Measurements from ENCODE around the gene KIR3DL1.
"Not testable (repeated sequence)": the region's sequence is repeated elsewhere in the genome, so short reads cannot be mapped to it uniquely, and the experiment has no call there.

KIR3DL1 gene

DNA sequence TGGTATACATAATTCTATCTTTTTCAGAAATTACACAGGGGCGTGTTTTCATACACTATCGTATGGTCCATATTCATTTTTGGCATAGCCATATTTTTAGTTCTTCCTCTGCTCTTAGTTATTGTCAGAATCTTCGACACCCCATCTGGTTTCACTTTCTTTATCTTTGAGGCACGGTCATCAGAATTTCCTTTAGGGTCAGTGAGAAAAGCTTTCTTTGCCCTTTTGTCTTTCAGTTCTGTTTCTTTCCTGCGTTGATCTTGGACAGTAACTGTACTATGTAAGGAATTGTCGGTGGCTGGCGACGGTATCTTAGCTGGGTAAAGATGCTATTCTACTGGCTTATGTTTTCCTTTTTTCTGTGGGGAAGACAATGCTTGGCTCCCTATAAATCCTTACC is 23.5 kb upstream of the KIR3DL1 start:
- Mint-ChIP-seq H3K36me3 (no peaks in the 10 kb centered on the region), H3K27ac (peak overlapping the region; percentile 63)

DNA sequence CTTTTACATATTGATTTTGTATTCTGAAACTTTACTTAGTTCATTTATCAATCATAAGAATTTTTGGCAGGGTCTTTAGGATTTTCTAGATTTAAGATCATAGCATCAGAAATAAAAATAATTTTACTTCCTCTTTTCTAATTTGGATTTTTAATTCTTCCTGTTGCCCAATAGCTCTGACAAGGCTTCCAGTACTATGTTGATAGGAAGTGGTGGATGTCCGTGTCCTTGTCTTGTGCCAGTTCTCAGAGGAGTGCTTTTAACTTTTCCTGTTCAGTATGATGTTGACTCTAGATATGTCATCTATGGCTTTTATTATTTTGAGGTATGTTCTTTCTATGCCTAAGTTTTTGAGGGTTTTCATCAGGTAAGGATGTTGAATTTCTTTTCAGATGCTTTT is 20.5 kb upstream of the KIR3DL1 start:
- H3K27ac Mint-ChIP-seq: no peak overlapping the region
- DNase-seq (no peak), ATAC-seq (replicated peaks) (no peak)
- H3K9me3 Mint-ChIP-seq: peaks cover 3 to 5% of the 10 kb centered on the region in 2 donors
- H3K4me1 Mint-ChIP-seq: peaks cover 9 to 16% of the 10 kb centered on the region in 2 donors
- no peaks in the 10 kb centered on the region for H3K36me3 Mint-ChIP-seq
- no peak overlapping the region for H3K4me3 Mint-ChIP-seq
- peaks cover 18 to 19% of the 10 kb centered on the region in 2 donors for H3K27me3 Mint-ChIP-seq

More for the DNA sequence above, 23.5 kb upstream of the KIR3DL1 start:
- peaks cover 0 to 1% of the 10 kb centered on the region in 2 donors for H3K9me3 Mint-ChIP-seq
- peaks cover 8 to 21% of the 10 kb centered on the region in 2 donors for H3K27me3 Mint-ChIP-seq
- peak overlapping the region; percentile 77 to 78 for H3K4me3 Mint-ChIP-seq
- DNase-seq (no peak), ATAC-seq (replicated peaks) (peak in 1 of 2 donors; percentile 57)
- peaks cover 9 to 16% of the 10 kb centered on the region in 2 donors for H3K4me1 Mint-ChIP-seq

DNA sequence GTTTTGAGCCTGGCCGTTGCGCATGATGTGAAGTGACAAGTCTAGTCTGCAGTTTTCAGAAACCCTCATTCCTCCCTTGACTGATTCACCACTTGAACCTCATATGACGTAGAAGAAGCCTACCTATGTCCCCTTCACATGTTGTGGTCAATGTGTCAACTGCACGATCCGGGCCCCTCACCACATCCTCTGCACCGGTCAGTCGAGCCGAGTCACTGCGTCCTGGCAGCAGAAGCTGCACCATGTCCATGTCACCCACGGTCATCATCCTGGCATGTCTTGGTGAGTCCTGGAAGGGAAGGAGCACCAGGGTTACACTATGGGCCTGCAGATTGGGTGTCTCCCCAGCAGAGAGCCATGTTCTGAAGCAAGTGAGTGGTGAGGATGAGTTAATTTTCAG is 12.9 kb upstream of the KIR3DL1 start, which contains the start of gene KIR2DL4:
Gene KIR2DL4 (plus strand): TSS at position 201 of the 400 bp plus-strand sequence. CDS start 42 bp downstream, at position 243.
- Mint-ChIP-seq H3K9me3 (peaks cover 5% of the 10 kb centered on the region in 2 donors), H3K27me3 (peaks cover 36 to 61% of the 10 kb centered on the region in 2 donors), H3K36me3 (no peaks in the 10 kb centered on the region), H3K4me3 (no peak within 1 kb of the TSS), H3K27ac (no peak within 1 kb of the TSS), H3K4me1 (no peaks in the 10 kb centered on the region)
- no peak for DNase-seq
- no peak for ATAC-seq (replicated peaks)

DNA sequence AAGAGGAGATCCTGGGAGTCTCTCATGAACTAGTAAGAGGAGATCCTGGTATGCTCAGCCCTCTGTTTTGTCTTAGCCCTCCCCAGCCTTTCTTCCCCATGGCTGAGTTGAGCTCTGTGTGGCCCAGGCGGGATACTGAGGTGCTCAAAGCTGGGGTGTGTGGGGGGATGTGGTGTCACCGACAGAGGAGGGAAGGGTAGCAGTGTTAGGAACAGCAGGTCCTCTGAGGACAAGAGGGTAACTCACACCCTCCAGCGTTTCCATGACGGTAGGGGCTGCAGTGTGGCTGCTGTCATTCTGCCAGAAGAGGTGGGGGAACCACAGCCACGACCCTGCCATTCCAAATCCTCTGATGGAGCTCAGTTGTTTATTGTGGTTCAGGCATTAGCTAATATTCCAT is 12.2 kb upstream of the KIR3DL1 start:
- H3K36me3 Mint-ChIP-seq: no peaks in the 10 kb centered on the region
- peaks cover 38 to 63% of the 10 kb centered on the region in 2 donors for H3K27me3 Mint-ChIP-seq
- no peak overlapping the region for H3K4me3 Mint-ChIP-seq
- H3K4me1 Mint-ChIP-seq: no peaks in the 10 kb centered on the region
- DNase-seq (no peak), ATAC-seq (replicated peaks) (no peak)
- H3K9me3 Mint-ChIP-seq: peaks cover 5 to 6% of the 10 kb centered on the region in 2 donors
- H3K27ac Mint-ChIP-seq: no peak overlapping the region

DNA sequence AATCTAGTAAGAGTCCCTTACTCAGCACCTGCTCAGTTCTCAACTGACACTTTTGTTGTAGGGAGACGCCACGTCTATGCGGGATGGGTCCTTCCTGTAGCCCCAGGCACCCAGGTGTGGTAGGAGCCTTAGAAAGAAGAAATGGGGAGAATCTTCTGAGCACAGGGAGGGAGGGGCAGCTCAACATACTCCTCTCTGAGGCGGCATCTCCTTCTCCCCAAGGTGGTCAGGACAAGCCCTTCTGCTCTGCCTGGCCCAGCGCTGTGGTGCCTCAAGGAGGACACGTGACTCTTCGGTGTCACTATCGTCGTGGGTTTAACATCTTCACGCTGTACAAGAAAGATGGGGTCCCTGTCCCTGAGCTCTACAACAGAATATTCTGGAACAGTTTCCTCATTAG is 11.7 kb upstream of the KIR3DL1 start:
- Mint-ChIP-seq H3K27ac (no peak overlapping the region), H3K27me3 (peaks cover 36 to 59% of the 10 kb centered on the region in 2 donors)

DNA sequence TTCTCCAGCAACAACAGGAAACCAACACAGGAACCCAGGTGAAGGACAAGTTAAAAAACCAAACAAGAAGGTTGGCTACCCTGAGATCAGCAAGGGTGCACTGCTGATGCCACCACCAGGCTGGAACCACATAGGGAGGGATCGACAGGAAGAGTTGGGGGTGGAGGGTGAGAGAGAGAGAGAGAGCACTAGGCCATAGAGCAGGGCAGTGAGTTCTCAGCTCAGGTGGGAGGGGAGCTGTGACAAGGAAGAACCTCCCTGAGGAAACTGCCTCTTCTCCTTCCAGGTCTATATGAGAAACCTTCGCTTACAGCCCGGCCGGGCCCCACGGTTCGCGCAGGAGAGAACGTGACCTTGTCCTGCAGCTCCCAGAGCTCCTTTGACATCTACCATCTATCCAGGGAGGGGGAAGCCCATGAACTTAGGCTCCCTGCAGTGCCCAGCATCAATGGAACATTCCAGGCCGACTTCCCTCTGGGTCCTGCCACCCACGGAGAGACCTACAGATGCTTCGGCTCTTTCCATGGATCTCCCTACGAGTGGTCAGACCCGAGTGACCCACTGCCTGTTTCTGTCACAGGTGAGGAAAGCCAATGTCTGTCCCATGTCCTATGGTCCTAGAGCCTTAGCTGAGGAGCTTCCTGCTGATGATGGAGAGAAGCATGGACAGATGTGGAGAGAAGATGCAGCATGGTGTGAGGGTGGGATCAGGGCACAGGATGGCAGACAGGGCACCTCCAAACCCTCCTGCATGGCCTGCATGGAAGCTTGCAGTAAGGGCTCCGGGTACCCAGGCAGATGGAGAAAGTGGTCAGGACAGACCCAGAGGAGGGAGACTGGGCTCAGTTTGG is 10.4 kb upstream of the KIR3DL1 start:
- H3K36me3 Mint-ChIP-seq: no peaks in the 10 kb centered on the region
- ATAC-seq (replicated peaks): no peak

More for the DNA sequence above, 11.7 kb upstream of the KIR3DL1 start:
- peaks cover 3% of the 10 kb centered on the region in 2 donors for H3K9me3 Mint-ChIP-seq
- DNase-seq (no peak), ATAC-seq (replicated peaks) (no peak)
- no peak overlapping the region for H3K4me3 Mint-ChIP-seq
- H3K36me3 Mint-ChIP-seq: no peaks in the 10 kb centered on the region
- no peaks in the 10 kb centered on the region for H3K4me1 Mint-ChIP-seq

DNA sequence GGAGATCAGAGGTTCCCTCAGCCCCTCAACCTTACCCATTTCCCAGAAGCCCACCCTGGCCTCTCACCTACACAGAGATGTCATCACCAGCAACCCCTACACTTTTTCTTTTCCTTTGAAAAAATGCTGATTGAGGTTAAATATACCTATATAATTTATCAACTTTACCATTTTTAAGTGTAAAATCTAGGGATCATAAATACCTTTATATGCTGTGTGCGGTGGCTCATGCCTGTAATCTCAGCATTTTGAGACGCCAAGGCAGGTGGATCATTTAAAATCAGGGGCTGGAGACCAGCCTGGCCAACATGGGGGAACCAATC is 9.8 kb upstream of the KIR3DL1 start:
- Mint-ChIP-seq H3K4me3 (no peak overlapping the region), H3K9me3 (peaks cover 3 to 4% of the 10 kb centered on the region in 2 donors), H3K27ac (no peak overlapping the region), H3K27me3 (peaks cover 37 to 60% of the 10 kb centered on the region in 2 donors), H3K36me3 (no peaks in the 10 kb centered on the region), H3K4me1 (no peaks in the 10 kb centered on the region)
- ATAC-seq (replicated peaks) (no peak), DNase-seq (no peak)

More for the DNA sequence above, 10.4 kb upstream of the KIR3DL1 start:
- no peak overlapping the region for H3K27ac Mint-ChIP-seq
- H3K4me3 Mint-ChIP-seq: no peak overlapping the region
- H3K4me1 Mint-ChIP-seq: no peaks in the 10 kb centered on the region
- peaks cover 37 to 63% of the 10 kb centered on the region in 2 donors for H3K27me3 Mint-ChIP-seq
- DNase-seq: no peak
- H3K9me3 Mint-ChIP-seq: peaks cover 3 to 4% of the 10 kb centered on the region in 2 donors

DNA sequence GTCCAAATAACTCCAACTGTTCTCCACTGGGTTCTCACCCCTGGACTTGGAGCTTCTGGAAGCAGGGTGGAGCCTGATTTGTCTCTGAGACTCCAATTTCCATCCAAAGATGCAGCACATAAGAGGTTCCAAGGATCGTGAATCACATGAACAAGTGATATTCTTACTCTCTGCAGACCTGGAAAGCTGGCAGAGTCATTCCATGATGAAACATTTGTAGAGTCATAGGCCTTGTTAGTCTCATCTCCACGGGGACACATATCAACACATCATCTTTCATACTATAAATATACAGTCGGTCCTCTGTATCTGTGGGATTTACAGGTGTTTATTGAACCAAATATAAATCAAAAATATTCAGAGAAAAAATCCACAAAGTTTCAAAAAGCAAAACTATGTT is 1.7 kb upstream of the KIR3DL1 start:
- H3K4me1 Mint-ChIP-seq; ATAC-seq (replicated peaks); DNase-seq; H3K4me3 Mint-ChIP-seq; H3K27ac Mint-ChIP-seq; H3K36me3 Mint-ChIP-seq: not testable (repeated sequence)
- peaks cover 4 to 11% of the 10 kb centered on the region in 2 donors for H3K9me3 Mint-ChIP-seq
- peaks cover 28 to 30% of the 10 kb centered on the region in 2 donors for H3K27me3 Mint-ChIP-seq

DNA sequence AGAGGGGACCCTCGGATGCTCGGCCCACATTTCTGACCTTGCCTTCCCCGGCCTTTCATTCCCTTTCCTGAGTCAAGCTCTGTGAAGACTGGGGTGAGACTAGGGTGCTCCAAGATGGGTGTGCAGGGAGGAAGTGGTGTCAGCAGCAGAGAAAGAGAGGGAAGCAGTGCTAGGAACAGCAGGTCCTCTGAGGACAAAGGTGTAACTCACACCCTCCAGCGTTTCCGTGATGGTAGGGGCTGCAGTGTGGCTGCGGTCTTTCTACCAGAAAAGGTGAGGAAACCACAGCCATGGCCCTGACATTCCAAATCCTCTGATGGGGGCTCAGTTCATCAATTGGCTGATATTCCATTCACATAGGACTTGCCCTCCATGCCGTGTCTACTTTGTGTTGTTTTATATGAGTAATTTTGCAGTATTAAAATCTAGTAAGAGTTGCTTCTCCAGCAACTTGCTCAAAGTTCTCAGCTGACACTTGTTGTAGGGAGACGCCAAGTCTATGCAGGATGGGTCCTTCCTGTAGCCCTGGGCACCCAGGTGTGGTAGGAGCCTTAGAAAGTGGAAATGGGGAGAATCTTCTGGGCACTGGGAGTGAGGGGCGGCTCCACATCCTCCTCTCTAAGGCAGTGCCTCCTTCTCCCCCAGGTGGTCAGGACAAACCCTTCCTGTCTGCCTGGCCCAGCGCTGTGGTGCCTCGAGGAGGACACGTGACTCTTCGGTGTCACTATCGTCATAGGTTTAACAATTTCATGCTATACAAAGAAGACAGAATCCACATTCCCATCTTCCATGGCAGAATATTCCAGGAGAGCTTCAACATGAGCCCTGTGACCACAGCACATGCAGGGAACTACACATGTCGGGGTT is 1.6 kb downstream of the KIR3DL1 start:
- Mint-ChIP-seq H3K27me3 (peaks cover 25 to 32% of the 10 kb centered on the region in 2 donors), H3K4me3 (no peak overlapping the region), H3K9me3 (no peaks in the 10 kb centered on the region), H3K4me1 (no peaks in the 10 kb centered on the region), H3K27ac (no peak overlapping the region), H3K36me3 (no peaks in the 10 kb centered on the region)
- DNase-seq: no peak
- ATAC-seq (replicated peaks): no peak

DNA sequence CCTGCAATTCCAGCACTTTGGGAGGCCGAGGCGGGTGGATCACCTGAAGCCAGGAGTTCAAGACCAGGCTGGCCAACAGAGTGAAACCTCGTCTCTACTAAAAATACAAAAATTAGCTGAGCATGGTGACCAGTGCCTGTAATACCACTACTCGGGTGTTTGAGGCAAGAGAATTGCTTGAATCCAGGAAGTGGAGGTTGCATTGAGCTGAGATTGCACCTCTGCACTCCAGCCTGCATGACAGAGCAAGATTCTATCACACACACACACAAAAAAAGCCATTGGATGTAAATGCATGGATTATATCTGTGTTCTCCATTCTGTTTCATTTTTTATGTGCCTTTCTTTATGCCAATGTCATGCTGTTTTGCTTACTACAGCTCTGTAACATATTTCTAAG is 8.1 kb downstream of the KIR3DL1 start:
- not testable (repeated sequence) for H3K27ac Mint-ChIP-seq; ATAC-seq (replicated peaks); H3K9me3 Mint-ChIP-seq; H3K36me3 Mint-ChIP-seq; H3K4me1 Mint-ChIP-seq; H3K4me3 Mint-ChIP-seq; DNase-seq
- H3K27me3 Mint-ChIP-seq: peaks cover 16 to 33% of the 10 kb centered on the region in 2 donors

DNA sequence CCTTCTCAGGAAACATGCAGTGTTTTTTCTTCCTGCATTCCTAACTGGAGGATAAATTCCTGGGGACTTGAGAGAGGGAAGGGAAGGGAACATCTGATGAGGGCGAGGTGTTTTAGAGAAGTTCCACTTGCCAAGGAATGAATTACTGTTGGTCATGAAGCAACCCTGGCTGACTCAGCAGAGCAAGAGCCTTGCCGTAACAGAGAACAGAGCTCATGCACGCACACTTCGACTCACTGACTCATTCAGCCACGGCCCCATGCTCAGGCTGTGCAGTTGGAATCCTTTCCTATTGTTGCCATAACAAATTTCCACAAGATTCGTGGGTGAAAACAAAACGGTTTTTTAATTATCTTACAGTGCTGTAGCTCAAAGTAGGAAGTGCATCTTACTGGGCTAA is 9.1 kb downstream of the KIR3DL1 start:
- not testable (repeated sequence) for H3K27ac Mint-ChIP-seq; ATAC-seq (replicated peaks); DNase-seq; H3K9me3 Mint-ChIP-seq; H3K4me1 Mint-ChIP-seq; H3K36me3 Mint-ChIP-seq; H3K4me3 Mint-ChIP-seq
- H3K27me3 Mint-ChIP-seq: peaks cover 18 to 30% of the 10 kb centered on the region in 2 donors

DNA sequence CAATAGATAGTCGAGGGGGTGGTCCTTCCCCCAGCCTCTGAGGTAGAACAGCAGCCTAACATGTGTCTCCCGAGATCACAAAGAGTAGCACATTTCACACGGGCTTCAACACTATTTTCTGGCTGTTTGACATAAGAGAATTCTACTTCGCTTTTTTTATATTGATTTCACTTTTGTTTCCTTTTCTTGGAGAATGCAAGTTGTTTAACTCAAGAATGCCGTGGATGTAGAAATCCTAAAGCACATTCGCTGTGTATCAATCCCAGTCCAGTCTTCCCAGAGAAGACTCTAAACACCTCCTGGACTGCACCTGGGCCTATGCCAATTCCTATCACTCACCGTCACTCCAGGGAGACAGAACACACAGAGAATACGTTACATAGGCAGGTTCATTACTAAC is 11.8 kb downstream of the KIR3DL1 start:
- not testable (repeated sequence) for H3K9me3 Mint-ChIP-seq; H3K4me1 Mint-ChIP-seq; H3K4me3 Mint-ChIP-seq; H3K36me3 Mint-ChIP-seq; ATAC-seq (replicated peaks); DNase-seq; H3K27ac Mint-ChIP-seq
- H3K27me3 Mint-ChIP-seq: peaks cover 18 to 26% of the 10 kb centered on the region in 2 donors

DNA sequence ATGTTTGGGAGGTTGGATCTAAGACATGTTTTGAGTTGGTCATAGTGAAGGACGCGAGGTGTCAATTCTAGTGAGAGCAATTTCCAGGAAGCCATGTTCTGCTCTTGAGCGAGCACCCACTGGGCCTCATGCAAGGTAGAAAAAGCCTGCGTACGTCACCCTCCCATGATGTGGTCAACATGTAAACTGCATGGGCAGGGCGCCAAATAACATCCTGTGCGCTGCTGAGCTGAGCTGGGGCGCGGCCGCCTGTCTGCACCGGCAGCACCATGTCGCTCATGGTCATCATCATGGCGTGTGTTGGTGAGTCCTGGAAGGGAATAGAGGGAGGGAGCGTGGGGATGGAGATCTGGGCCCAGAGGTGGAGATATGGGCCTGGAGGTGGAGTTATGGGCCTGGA is 16.2 kb downstream of the KIR3DL1 start, which contains the start of gene KIR2DS4:
Gene KIR2DS4 (plus strand): TSS at position 181 of the 400 bp plus-strand sequence.
- H3K36me3 Mint-ChIP-seq; H3K4me3 Mint-ChIP-seq; H3K27ac Mint-ChIP-seq; DNase-seq; H3K4me1 Mint-ChIP-seq; ATAC-seq (replicated peaks); H3K9me3 Mint-ChIP-seq: not testable (repeated sequence)
- H3K27me3 Mint-ChIP-seq: peaks cover 14 to 19% of the 10 kb centered on the region in 2 donors

DNA sequence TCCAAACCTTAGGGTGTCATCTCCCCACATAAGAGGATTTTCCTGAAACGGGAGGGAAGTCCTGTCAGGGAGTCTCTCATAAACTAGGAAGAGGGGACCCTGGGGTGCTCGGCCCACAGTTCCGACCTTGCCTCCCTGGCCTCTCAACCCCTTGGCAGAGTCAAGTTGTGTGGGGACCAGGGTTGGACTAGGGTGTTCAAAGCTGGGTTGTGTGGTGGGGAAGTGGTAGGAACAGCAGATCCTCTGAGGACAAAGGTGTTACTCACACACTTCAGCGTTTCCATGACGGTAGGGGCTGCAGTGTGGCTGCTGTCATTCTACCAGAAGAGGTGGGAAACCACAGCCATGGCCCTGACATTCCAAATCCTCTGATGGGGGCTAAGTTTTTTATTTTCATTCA is 18.9 kb downstream of the KIR3DL1 start:
- not testable (repeated sequence) for H3K4me1 Mint-ChIP-seq; H3K9me3 Mint-ChIP-seq; H3K27ac Mint-ChIP-seq; H3K4me3 Mint-ChIP-seq; ATAC-seq (replicated peaks); H3K36me3 Mint-ChIP-seq; DNase-seq
- H3K27me3 Mint-ChIP-seq: peaks cover 4 to 16% of the 10 kb centered on the region in 2 donors

All from stimulated activated naive B cell treated with anti-CD40 and anti-IgM and Interleukin-4, amounts not matched to agents 10 μg/mL and 1 μg/mL and 100 μg/mL, for 72 hours (primary cell).